SK-N-SH (cell line): ENCODE data around the gene AKAP3. TPM values are rescaled to one million over a fixed set of nuclear protein-coding genes. Genes with fewer than 3 reads are reported as not detected.

Source experiments
- CTCF ChIA-PET: fragments of 300-600, 350-600 bp; formaldehyde crosslinking; extraction: SDS; loops from one replicate; lab custom pipeline; 2021; lab: Yijun Ruan, JAX
- POLR2A ChIA-PET: fragments of 350-600 bp; sonication (Branson Sonifier 250); formaldehyde crosslinking; extraction: SDS; loops from one replicate; lab custom pipeline; 2020; ENCODE audit warnings: antibody characterized with exemption, inconsistent platforms; lab: Yijun Ruan, JAX
- DNase-seq: peaks from one replicate; pipeline ENCODE4 v3.0.0; 2012
- H2AFZ ChIP-seq: fragments of 200-600 bp; sonication (generic); 2 replicates; pipeline ENCODE4 v1.8.1; 2016; ENCODE audit warnings: antibody characterized with exemption, mild to moderate bottlenecking, low read depth
- H3F3A ChIP-seq: fragments of 200-600 bp; sonication (generic); replicated peaks from 2 replicates; pipeline ENCODE3; 2016; ENCODE audit warnings: antibody characterized with exemption, mild to moderate bottlenecking; ENCODE audit not compliant: insufficient read depth
- H3K27ac ChIP-seq, 2 experiments: fragments of 200-500 bp in 1 of 2; fragments of 200-600 bp in 1 of 2; sonication (Bioruptor generic) in 1 of 2; sonication (generic), shearing (Covaris generic) in 1 of 2; 2 replicates each; pipeline versions ENCODE4 v1.5.1 to v1.6.1; 2014 to 2016; ENCODE audit warnings: low read depth in 2 of 2, inconsistent platforms in 1 of 2, low read length in 1 of 2, mild to moderate bottlenecking in 1 of 2, mixed read lengths in 1 of 2
- H3K27me3 ChIP-seq: fragments of 200-600 bp; sonication (generic), shearing (Covaris generic); 2 replicates; pipeline ENCODE4 v1.6.1; 2016; ENCODE audit warnings: mixed run types; ENCODE audit not compliant: insufficient read depth
- H3K36me3 ChIP-seq, 2 experiments: fragments of 200-500 bp in 1 of 2; fragments of 200-600 bp in 1 of 2; sonication (Bioruptor generic) in 1 of 2; sonication (generic) in 1 of 2; replicated peaks in 1 of 2; 2 replicates each; pipeline versions ENCODE3 to v1.5.1; 2014 to 2016; ENCODE audit warnings: low read length in 1 of 2, mild to moderate bottlenecking in 1 of 2; ENCODE audit not compliant: insufficient read depth in 2 of 2, control insufficient read depth in 1 of 2
- H3K4me1 ChIP-seq, 2 experiments: fragments of 200-500 bp in 1 of 2; fragments of 200-600 bp in 1 of 2; sonication (Bioruptor generic) in 1 of 2; sonication (generic), shearing (Covaris generic) in 1 of 2; 2 replicates each; pipeline versions ENCODE4 v1.5.1 to v1.6.1; 2014 to 2016; ENCODE audit warnings: low read depth in 1 of 2, low read length in 1 of 2, mixed run types in 1 of 2; ENCODE audit not compliant: insufficient read depth in 2 of 2, control insufficient read depth in 1 of 2
- H3K4me2 ChIP-seq: fragments of 200-600 bp; sonication (generic), shearing (Covaris generic); 2 replicates; pipeline ENCODE4 v1.6.1; 2017; ENCODE audit warnings: mixed run types
- H3K4me3 ChIP-seq, 2 experiments: fragments of 200-500 bp in 1 of 2; fragments of 200-600 bp in 1 of 2; sonication (Bioruptor generic) in 1 of 2; sonication (generic), shearing (Covaris generic) in 1 of 2; 2 replicates each; pipeline versions ENCODE4 v1.5.1 to v1.8.1; 2014 to 2016; ENCODE audit warnings: low read depth in 2 of 2, inconsistent platforms in 1 of 2, low read length in 1 of 2, mild to moderate bottlenecking in 1 of 2, mixed read lengths in 1 of 2, moderate library complexity in 1 of 2
- H3K79me2 ChIP-seq: fragments of 200-600 bp; sonication (generic); 2 replicates; pipeline ENCODE4 v1.8.1; 2017; ENCODE audit warnings: mild to moderate bottlenecking; ENCODE audit not compliant: insufficient read depth
- H3K9ac ChIP-seq: fragments of 200-600 bp; sonication (generic); 2 replicates; pipeline ENCODE4 v1.6.1; 2017; ENCODE audit warnings: mixed run types
- H3K9me2 ChIP-seq: fragments of 200-600 bp; sonication (generic); 2 replicates; pipeline ENCODE4 v1.6.1; 2017; ENCODE audit warnings: mixed run types
- H3K9me3 ChIP-seq: fragments of 200-600 bp; sonication (generic); 2 replicates; pipeline ENCODE4 v1.6.1; 2017; ENCODE audit warnings: mixed run types, mild to moderate bottlenecking, moderate library complexity
- H4K20me1 ChIP-seq: fragments of 200-600 bp; sonication (generic); 2 replicates; pipeline ENCODE4 v1.6.1; 2017; ENCODE audit warnings: mild to moderate bottlenecking, mixed run types; ENCODE audit not compliant: insufficient read depth
- CTCF ChIP-seq: fragments of 200-600 bp; sonication (generic); IDR thresholded peaks from 2 replicates; pipeline ENCODE4 v1.6.1; 2017; ENCODE audit warnings: antibody characterized with exemption, mild to moderate bottlenecking, moderate library complexity
- EZH2phosphoT487 ChIP-seq: fragments of 200-600 bp; sonication (generic); IDR thresholded peaks from 2 replicates; pipeline ENCODE4 v1.6.1; 2017; ENCODE audit warnings: low read depth, mixed run types, mild to moderate bottlenecking, antibody characterized with exemption, moderate library complexity, borderline replicate concordance
- NFIC ChIP-seq: IDR thresholded peaks from 2 replicates; pipeline ENCODE4 v1.4.0; 2012; ENCODE audit warnings: borderline replicate concordance
- REST ChIP-seq: IDR thresholded peaks from 2 replicates; pipeline ENCODE4 v1.6.1; 2012; ENCODE audit warnings: mild to moderate bottlenecking, low read depth, low read length, moderate library complexity
- SMC3 ChIP-seq: IDR thresholded peaks from 2 replicates; pipeline ENCODE4 v1.6.1; 2012; ENCODE audit warnings: low read depth, low read length, improper control_type of control experiment
- TEAD4 ChIP-seq: IDR thresholded peaks from 2 replicates; pipeline ENCODE4 v1.4.0; 2012; ENCODE audit warnings: mild to moderate bottlenecking, borderline replicate concordance; ENCODE audit not compliant: insufficient read depth
- ZBTB33 ChIP-seq: IDR thresholded peaks from 2 replicates; pipeline ENCODE4 v1.4.0; 2012; ENCODE audit warnings: low read depth, borderline replicate concordance
- WGBS: methylation state at CpG from one replicate; pipeline ENCODE4 v1.1.6; 2017; ENCODE audit warnings: low lambda C conversion rate; 5-methylcytosine and 5-hydroxymethylcytosine counted together
- polyA plus RNA-seq, 3 experiments: library from polyadenylated mRNA; depleted of rRNA; stranded (reverse); fragments of >200 nt; gene quantifications; 2 replicates each; pipeline ENCODE4 v1.2.3, GENCODE V29; 2012

The AKAP3 gene
- polyA plus RNA-seq, 1 of the 3 experiments (the other 2 are of a cell fraction): 0.12 TPM

GRCh38 chr12:4589941-4590340, 58.9 kb downstream of the AKAP3 start (continued):
- no peak for TF ChIP-seq TEAD4

GRCh38 chr12:4588916-4589315, 59.9 kb downstream of the AKAP3 start:
- no peak for DNase-seq
- no peaks in the 10 kb centered on the region for H3K9me3 ChIP-seq
- H3K9ac ChIP-seq: no peak overlapping the region
- H4K20me1 ChIP-seq: no peaks in the 10 kb centered on the region
- TF ChIP-seq EZH2phosphoT487 (no peak), NFIC (no peak), ZBTB33 (no peak), REST (no peak), CTCF (no peak), SMC3 (no peak)
- POLR2A ChIA-PET: no interaction called here
- no peaks in the 10 kb centered on the region for H3K9me2 ChIP-seq
- WGBS: 41% methylated on average over 3 of the region's 3 CpGs
- no peak overlapping the region for H3K4me2 ChIP-seq
- H3F3A ChIP-seq: no peaks in the 10 kb centered on the region
- no peak overlapping the region for H3K4me3 ChIP-seq
- CTCF ChIA-PET: interaction anchor here (2.6 kb wide), 1 partner anchor 9 kb away, joined by 10 read pairs; no protein-coding TSS in a partner anchor
- H2AFZ ChIP-seq: no peak overlapping the region
- H3K4me1 ChIP-seq: no peaks in the 10 kb centered on the region
- no peaks in the 10 kb centered on the region for H3K79me2 ChIP-seq
- no peaks in the 10 kb centered on the region for H3K36me3 ChIP-seq
- H3K27ac ChIP-seq: no peak overlapping the region
- peaks cover 17% of the 10 kb centered on the region; the same call in 1 of the 2 replicates for H3K27me3 ChIP-seq
